Chondrocyte (in vitro differentiated cells): ENCODE results near the gene FPGT. TPM values are rescaled to one million over a fixed set of nuclear protein-coding genes. Genes with fewer than 3 reads are reported as not detected.

ENCODE experiments used
- DNase-seq: peaks from one replicate; pipeline ENCODE4 v3.0.0; 2021; ENCODE audit warnings: mixed read lengths, low spot score
- H3K27ac Mint-ChIP-seq: one replicate; pipeline ENCODE4 v1.8.0; 2021; ENCODE audit warnings: mild to moderate bottlenecking, moderate library complexity, mixed read lengths; ENCODE audit not compliant: unreplicated experiment
- H3K27me3 Mint-ChIP-seq: 2 replicates; pipeline ENCODE4 v1.8.0; 2021; ENCODE audit warnings: low read depth, mixed read lengths
- H3K36me3 Mint-ChIP-seq: 2 replicates; pipeline ENCODE4 v1.8.0; 2021; ENCODE audit warnings: low read depth, mixed read lengths
- H3K4me1 Mint-ChIP-seq: 2 replicates; pipeline ENCODE4 v1.8.0; 2021; ENCODE audit warnings: low read depth, mild to moderate bottlenecking, mixed read lengths
- H3K4me3 Mint-ChIP-seq: one replicate; pipeline ENCODE4 v1.8.0; 2021; ENCODE audit warnings: mild to moderate bottlenecking, moderate library complexity, mixed read lengths; ENCODE audit not compliant: unreplicated experiment
- H3K9me3 Mint-ChIP-seq: 2 replicates; pipeline ENCODE4 v1.8.0; 2021; ENCODE audit warnings: low read depth, mixed read lengths
- CTCF ChIP-seq: fragments of 200-600 bp; sonication (generic); IDR thresholded peaks from 2 replicates; pipeline ENCODE4 v1.5.0; 2021; ENCODE audit warnings: antibody characterized with exemption, mild to moderate bottlenecking, moderate library complexity
- total RNA-seq: library from RNA; stranded (reverse); gene quantifications from 3 replicates; pipeline ENCODE4 v1.2.1, GENCODE V29; 2021

Gene FPGT
- total RNA-seq, 1 donor from 2014 or later, result 11.8 TPM

GRCh38 chr1:74236440-74236839 is 38.4 kb downstream of the FPGT start:
- Mint-ChIP-seq H3K4me1 (no peaks in the 10 kb centered on the region), H3K36me3 (no peaks in the 10 kb centered on the region), H3K9me3 (no peaks in the 10 kb centered on the region), H3K27ac (no peak overlapping the region), H3K27me3 (peaks cover 6% of the 10 kb centered on the region), H3K4me3 (no peak overlapping the region)
- DNase-seq, result no peak
- no peak for TF ChIP-seq CTCF

- Mint-ChIP-seq H3K9me3 (no peaks in the 10 kb centered on the region), H3K36me3 (no peaks in the 10 kb centered on the region), H3K4me3 (no peak overlapping the region), H3K4me1 (no peaks in the 10 kb centered on the region), H3K27ac (no peak overlapping the region), H3K27me3 (peaks cover 6% of the 10 kb centered on the region)
- TF ChIP-seq CTCF, result no peak
- no peak for DNase-seq
Measured at GRCh38 chr1:74237035-74237434, 39.0 kb downstream of the FPGT start.

- DNase-seq, result no peak
Measured at GRCh38 chr1:74237787-74238186, 39.7 kb downstream of the FPGT start.

DNA sequence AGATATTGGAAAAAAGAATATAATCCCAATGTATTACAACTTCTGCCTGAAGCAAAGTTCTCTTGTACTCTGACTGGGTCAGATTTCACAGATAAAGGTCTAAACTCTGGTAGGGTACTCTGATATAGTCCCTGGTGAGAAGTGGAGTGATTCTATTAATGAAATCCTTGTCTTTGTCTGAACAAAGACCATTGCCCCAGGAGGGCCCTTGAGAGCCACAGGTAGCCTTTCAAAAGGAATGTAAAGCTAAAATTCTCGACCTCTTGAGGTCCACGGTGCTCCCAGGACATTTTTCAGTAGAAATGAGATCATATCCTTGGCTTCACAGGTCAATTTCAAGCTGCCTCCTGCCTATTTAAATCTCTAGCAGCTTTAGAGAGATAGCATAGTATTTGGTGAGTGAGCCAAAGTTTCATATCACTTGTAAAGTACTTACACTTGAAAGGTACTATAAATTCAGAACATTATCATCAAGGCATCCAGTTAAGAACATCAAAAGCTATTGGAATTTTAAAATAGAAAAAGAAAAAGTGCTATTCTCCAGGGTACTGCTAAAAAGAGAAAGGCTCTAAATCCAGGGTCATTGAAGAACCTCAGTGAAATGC is 47.2 kb downstream of the FPGT start:
- H3K36me3 Mint-ChIP-seq, result no peaks in the 10 kb centered on the region
- H3K4me1 Mint-ChIP-seq, result peaks cover 6% of the 10 kb centered on the region
- peaks cover 3% of the 10 kb centered on the region for H3K9me3 Mint-ChIP-seq
- no peak overlapping the region for H3K4me3 Mint-ChIP-seq
- no peaks in the 10 kb centered on the region for H3K27me3 Mint-ChIP-seq
- H3K27ac Mint-ChIP-seq, result no peak overlapping the region
- no peak for DNase-seq
- no peak for TF ChIP-seq CTCF

More at GRCh38 chr1:74237787-74238186, 39.7 kb downstream of the FPGT start:
- TF ChIP-seq CTCF, result no peak
- H3K36me3 Mint-ChIP-seq, result no peaks in the 10 kb centered on the region
- no peaks in the 10 kb centered on the region for H3K4me1 Mint-ChIP-seq
- H3K4me3 Mint-ChIP-seq, result no peak overlapping the region
- H3K27ac Mint-ChIP-seq, result no peak overlapping the region
- no peaks in the 10 kb centered on the region for H3K9me3 Mint-ChIP-seq
- H3K27me3 Mint-ChIP-seq, result peaks cover 3% of the 10 kb centered on the region

DNA sequence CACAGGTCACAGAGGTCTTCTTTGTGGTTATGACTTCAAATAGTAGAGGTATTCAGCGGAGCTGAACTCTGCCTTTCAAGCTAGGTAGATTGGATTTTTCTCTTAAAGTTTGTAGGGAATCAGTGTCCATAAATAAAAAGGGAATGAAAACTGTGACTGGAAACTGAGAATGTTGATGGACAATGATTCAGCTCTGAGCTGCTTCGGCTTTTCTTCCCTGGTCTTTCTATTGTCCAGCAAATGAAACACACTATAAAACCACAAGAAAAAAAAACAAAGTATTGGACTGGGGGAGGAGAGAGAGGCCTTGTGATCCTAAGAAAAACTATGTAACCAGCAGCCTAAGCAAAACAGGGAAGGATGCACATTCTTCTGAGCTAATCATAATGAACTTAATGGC is 48.3 kb downstream of the FPGT start:
- Mint-ChIP-seq H3K27ac (no peak overlapping the region), H3K36me3 (no peaks in the 10 kb centered on the region), H3K4me3 (no peak overlapping the region), H3K27me3 (no peaks in the 10 kb centered on the region), H3K9me3 (peaks cover 3% of the 10 kb centered on the region), H3K4me1 (peaks cover 6% of the 10 kb centered on the region)
- TF ChIP-seq CTCF, result no peak
- no peak for DNase-seq
